ENCODE data around the gene GALNS. TPM values are rescaled to one million over a fixed set of nuclear protein-coding genes. Genes with fewer than 3 reads are reported as not detected.
"Not testable (repeated sequence)": the region's sequence is repeated elsewhere in the genome, so short reads cannot be mapped to it uniquely, and the experiment has no call there.

GALNS gene
- total RNA-seq, 1 experiment from 2014 or later, result 20.8 TPM

DNA sequence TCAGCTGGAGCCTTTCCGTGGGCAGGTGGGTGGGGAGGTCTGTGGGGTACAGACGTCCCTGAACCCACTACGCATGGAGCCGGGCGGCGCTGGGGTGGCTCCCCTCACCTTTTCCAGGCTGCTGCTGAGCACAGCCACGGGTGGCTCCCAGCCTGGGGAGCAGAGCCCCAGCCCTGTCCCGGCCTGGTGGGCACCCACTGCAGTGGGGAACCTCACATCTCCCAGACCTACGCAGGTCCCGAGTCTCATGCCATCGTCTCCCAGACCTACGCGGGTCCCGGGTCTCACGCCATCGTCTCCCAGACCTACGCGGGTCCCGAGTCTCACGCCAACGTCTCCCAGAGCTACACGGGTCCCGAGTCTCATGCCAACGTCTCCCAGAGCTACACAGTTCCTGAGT is 28.0 kb downstream of the GALNS start:
- in situ Hi-C loops (cut with HindIII; ENCODE audit: low pct_unique_long_range_greater_than_20kb, low sequenced_read_pairs), result no loop called here
- no peak for DNase-seq (ENCODE audit: low read depth)

DNA sequence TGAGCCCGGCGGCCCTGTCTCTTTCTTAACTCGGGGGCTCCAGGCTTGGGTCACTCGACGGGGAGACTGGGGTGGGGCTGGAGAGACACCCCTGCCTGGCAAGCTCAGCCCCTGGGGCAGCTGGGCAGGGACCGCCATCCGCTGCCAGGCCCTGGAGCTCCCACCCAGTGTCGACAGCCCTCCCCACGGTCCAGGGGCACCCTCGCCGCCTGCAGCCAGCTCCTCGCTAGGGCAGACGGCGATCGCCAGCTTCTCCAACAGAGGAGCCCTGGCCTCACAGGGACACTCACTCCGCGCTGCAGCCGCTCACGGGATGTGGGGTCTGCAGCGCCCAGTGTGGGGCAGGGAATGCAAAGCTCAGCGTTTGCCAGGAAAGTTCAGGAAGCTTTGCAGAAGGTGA is 29.0 kb downstream of the GALNS start:
- in situ Hi-C loops (cut with HindIII; ENCODE audit: low pct_unique_long_range_greater_than_20kb, low sequenced_read_pairs), result no loop called here
- DNase-seq (ENCODE audit: low read depth), result no peak

DNA sequence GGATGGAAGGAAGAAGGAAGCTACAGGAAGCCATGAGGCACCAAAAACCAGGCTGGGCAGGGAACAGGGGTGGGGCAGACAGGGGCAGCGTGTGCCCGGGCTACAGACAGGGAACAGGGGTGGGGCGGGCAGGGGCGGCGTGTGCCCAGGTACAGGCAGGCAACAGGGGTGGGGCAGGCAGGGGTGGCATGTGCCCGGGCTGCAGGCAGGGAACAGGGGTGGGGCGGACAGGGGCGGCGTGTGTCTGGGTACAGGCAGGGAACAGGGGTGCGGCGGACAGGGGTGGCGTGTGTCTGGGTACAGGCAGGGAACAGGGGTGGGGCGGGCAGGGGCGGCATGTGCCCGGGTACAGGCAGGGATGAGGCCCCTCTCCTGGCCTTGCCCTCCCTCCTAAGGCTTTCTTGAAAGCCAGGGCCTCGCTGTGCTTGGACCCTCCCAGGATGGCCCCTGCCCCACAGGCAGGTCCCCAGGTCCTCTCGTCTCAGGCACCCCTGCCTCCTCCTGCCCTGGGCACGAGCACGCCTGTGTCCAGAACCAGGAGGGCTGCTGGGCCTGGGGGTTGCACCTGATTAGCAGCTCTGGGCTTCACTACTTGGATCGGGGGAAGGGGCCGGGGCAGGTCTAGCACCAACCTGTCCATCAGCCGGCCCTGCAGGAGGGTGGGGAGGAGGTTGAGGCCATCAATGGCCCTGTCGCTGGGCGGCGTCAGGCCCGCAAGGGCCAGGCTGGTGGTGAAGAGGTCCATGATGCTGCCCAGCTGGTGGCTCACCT is 30.5 kb downstream of the GALNS start:
- in situ Hi-C loops (cut with HindIII; ENCODE audit: low pct_unique_long_range_greater_than_20kb, low sequenced_read_pairs), result no loop called here
- DNase-seq (ENCODE audit: low read depth), result no peak

DNA sequence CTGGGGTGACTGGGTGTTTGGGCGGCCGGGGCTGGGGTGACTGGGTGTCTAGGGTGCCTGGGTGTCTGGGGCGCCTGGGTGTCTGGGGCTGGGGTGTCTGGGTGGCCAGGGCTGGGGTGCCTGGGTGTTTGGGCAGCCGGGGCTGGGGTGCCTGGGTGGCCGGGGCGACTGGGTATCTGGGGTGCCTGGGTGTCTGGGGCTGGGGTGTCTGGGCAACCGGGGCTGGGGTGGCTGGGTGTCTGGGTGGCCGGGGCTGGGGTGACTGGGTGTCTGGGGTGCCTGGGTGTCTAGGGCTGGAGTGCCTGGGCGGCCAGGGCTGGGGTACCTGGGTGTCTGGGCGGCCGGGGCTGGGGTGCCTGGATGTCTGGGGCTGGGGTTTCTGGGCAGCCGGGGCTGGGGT is 31.6 kb downstream of the GALNS start:
- in situ Hi-C loops (cut with HindIII; ENCODE audit: low pct_unique_long_range_greater_than_20kb, low sequenced_read_pairs), result no loop called here
- no peak for DNase-seq (ENCODE audit: low read depth)

DNA sequence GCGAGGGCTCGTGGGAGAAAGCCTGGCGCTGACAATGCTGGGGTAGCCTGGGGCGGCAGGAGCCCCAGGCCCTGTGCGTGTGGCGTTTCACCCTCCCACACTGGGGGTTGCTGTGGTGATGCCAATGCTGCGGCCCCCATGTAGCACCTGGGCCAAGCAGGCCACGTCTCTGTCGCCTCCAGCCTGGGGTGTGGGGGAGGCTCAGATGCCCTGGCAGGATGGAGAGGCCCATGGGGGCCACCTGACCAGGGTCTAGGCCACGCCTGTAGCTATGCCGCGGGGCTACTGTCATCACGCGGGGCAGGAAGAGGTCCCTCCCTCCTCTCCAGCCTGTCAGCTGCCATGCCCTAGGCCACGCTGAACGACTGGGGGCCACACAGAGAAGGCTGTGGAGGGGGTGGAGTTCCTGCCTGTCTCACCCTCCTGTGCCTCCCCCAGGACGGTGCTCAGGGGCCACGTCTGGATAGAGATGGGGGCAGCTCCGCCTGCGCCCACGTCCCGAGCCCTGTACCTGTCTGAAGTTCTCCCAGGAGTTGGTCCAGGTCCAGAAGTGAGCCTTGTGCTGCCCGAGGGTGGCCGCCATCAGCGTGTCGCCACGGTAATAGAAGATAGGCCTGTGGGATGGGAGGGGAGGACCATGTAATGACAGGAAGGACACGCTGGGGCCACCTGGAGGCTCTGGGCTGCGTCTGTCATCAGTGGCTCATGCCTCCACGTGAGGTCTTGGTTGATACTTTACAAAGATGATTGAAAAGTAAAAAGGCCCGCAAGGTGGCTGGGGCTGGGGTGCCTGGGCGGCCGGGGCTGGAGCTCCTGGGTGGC is 32.3 kb downstream of the GALNS start:
- in situ Hi-C loops (cut with HindIII; ENCODE audit: low pct_unique_long_range_greater_than_20kb, low sequenced_read_pairs), result no loop called here
- no peak for DNase-seq (ENCODE audit: low read depth)

DNA sequence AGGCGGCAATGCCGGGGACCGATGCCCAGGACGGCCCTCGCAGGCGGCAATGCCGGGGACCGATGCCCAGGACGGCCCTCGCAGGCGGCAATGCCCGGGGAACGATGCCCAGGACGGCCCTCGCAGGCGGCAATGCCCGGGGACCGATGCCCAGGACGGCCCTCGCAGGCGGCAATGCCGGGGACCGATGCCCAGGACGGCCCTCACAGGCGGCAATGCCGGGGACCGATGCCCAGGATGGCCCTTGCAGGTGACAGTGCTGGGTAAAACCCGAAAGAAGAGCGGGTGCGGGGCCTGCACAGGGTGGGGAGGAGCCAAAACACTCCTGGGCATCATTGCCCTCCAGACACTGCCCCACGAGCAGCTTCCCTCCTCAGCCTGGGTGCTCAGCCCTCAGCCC is 33.1 kb downstream of the GALNS start:
- in situ Hi-C loops (cut with HindIII; ENCODE audit: low pct_unique_long_range_greater_than_20kb, low sequenced_read_pairs); DNase-seq (ENCODE audit: low read depth): not testable (repeated sequence)

DNA sequence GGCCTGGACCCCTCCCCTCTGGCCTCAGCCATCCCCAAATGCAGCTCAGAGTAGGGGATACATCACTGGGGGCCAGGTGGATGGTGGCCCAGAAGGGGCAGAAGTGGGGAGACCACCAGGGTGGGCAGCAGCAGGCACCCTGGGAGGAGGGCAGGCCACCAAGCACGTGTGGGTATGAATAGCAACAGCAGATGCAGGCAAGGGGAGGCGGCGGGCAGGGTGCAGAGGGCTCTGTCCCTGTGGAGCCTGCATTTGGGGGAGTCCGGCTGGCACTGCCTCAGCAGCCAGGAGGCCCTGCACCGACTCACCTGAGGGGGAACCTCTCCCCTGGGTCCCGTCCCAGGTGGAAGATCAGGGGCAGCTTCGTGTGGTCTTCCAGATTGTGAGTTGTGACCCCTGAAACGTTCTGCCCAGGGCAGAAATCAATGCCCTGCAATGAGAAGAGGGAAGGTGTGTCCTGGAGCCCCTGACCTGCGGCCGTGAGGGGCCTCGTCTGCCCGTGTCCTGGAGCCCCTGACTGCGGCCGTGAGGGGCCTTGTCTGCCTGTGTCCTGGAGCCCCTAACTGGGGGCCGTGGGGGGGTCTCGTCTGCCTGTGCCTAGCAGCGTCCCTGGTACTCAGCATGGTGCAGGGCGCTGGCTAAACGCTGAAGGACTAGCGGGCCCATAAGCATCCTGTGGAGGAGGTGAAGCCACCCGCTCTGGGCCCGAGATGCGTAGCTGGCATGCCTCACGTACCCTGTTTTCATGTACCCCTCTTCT is 34.3 kb downstream of the GALNS start:
- no peak for DNase-seq (ENCODE audit: low read depth)
- in situ Hi-C loops (cut with HindIII; ENCODE audit: low pct_unique_long_range_greater_than_20kb, low sequenced_read_pairs), result no loop called here

DNA sequence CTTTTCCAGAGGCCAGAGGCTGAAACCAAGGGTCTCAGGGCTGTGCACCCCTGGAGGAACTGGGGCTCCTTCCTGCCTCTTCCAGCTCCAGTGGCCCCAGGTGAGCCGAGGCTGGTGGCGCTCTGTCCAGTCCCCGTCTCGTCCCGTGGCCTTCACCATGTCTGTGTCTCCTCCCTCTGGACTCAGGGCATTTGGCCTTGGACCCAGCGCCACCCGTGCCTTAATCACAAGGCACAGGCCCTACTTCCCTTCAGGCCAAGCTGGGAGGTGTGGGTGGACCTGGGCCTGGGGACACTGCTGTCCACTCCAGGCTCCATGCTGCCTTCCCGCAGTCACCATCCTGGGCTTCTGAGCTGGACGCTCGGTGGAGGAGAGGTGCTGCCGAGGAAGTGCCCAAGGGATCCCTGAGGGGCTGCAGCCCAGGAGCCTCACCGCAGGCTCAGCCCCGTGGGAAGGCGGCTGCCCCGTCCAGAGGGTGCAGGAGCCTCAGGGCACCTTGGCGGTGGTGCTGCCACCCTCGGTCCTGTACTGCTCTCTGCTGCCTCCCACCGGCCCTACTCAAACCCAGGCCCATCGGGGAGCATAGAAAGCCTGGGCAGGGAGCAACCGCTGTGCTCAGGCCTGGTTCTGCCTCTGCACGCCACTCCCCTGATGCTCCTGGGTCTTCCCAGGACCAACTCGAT is 35.4 kb downstream of the GALNS start:
- DNase-seq (ENCODE audit: low read depth), result no peak
- in situ Hi-C loops (cut with HindIII; ENCODE audit: low pct_unique_long_range_greater_than_20kb, low sequenced_read_pairs), result no loop called here

DNA sequence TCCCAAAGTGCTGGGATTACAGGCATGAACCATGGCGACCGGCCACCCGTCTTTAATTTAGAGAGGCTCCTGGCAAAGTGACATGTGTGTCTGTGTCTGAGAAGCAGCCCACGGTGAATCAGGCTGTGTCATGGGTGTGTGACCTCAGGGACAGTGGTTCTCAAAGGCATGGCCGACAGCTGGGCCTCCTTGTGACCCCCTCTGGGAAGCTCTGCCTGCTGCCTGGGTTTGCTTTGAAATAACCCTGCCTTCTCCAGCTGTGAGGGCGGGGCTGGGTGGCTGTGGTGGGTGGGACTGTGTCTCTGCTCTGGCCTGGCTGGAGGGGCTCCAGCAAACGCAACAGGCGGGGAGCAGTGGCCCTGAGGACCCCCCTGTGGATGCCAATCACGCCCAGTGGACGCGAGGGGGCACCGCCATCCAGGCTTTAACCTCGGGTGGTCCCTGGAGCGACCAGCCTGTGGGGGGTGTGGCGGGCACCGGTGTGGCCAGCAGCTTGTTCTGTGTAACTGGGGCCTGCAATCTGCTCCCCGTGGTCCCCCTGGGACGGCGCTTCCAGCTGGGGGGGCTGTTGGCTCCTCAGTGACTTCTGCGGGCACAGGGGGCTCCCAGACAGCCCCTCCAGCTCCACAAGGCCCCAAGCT is 36.2 kb downstream of the GALNS start:
- in situ Hi-C loops (cut with HindIII; ENCODE audit: low pct_unique_long_range_greater_than_20kb, low sequenced_read_pairs), result no loop called here
- DNase-seq (ENCODE audit: low read depth), result no peak

DNA sequence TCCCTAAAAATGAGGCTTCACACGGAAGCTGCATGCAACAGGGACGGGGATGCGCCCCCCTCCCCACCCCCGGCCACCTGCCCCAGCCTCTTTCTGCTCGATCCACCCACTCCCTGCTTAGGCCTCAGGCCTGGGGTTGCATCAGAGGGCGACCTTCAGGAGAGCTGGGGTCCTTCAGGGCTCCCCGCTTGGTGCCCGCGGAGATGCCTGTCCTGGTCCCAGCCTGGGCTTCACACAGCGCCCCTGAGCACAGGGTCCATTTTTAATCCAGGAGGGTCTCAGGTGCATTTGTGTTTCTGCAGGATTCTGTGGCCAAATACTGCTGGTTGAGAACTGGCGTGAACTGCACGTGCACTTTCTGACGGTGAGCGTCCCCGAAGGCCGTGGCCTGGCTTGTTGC is 37.6 kb downstream of the GALNS start:
- in situ Hi-C loops (cut with HindIII; ENCODE audit: low pct_unique_long_range_greater_than_20kb, low sequenced_read_pairs), result no loop called here
- DNase-seq (ENCODE audit: low read depth), result no peak

DNA sequence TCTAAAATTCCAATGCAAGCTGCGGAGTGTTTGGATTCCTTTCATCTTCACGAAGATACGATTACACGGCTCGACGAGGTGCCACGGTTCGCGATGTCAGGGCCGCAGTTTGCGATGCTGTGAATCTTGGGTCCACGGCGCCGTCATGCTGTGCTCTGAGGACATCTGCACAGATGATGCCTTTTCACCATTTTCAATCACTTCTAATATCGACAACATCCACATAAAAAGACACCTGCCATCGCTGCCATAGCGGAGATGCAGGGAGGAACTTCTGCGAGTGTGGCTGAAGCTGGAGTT is 38.2 kb downstream of the GALNS start:
- in situ Hi-C loops (cut with HindIII; ENCODE audit: low pct_unique_long_range_greater_than_20kb, low sequenced_read_pairs), result no loop called here
- no peak for DNase-seq (ENCODE audit: low read depth)

DNA sequence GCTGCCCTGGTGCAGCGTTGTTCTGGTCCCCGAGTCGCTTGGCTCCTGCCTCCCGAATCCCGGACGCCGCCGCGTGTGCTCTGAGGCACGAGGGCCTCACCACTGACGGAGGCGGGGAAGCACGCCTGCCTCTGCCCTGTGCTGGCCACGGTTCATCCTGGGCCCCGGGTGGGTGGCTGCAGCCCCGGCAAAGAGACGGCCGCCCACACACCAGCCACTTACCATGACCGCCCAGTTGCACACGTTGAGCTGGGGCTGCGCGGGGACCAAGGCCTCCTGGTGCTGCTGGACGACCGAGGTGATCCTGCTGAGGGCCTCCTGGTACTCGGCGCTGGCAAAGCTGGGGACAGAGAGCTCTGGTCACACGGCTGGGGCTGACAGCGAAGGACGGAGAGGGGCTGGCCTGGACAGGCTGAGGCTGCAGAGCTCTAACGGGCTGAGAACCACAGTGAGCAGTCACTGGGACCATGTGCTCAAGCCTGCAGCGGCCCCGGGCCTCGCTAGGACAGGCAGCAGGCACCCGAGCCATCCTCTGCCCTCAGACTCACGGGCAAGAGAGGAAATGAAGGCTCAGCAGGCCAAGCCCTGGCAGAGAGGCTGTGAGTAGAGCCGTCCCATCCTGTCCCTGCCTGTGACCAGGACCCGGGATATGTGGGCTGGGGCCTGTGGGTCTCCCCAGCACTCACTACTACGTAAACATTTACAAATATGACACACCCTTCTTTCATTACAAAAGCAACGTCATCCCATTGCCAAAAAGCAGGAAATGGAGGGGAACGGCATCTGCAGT is 38.8 kb downstream of the GALNS start:
- in situ Hi-C loops (cut with HindIII; ENCODE audit: low pct_unique_long_range_greater_than_20kb, low sequenced_read_pairs), result no loop called here
- DNase-seq (ENCODE audit: low read depth), result no peak

DNA sequence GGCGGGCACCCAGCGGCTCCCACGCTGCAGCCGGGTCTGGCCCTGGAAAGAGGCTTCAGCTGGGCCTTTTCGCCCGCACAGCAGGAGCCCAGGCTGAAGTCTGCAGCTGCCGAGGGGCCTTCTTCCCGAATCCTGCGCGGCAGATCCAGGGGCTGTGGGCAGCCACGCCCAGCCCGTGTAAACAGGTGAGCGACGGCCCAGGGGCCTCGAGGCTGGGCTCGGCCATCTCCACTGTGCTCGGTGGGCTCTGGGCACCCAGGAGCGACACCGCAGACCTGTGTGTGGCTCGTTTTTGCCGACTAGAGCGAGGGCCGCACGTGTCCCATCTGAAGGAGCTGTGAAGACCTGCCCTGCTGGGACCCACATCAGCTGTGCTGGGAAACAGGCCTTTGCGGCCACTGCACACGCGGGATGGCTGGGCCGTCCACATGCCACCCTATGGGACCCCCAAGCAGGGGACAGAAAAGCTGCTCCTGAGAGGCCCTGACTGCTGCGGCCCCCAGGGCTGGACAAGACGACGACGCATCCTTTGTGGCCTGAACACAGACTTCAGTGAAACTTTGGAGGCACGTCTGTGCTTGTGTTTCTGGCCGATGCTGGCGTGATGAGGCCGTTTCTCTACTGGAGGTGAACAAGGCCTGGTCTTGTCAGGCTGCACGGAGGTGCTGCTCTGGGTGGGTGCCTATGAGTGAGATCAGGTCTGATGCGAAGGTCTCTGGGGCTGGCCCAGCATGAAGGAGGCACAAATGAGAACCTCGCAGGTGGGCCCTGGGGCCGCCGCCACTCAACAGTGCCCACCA is 39.8 kb downstream of the GALNS start:
- DNase-seq (ENCODE audit: low read depth), result no peak
- in situ Hi-C loops (cut with HindIII; ENCODE audit: low pct_unique_long_range_greater_than_20kb, low sequenced_read_pairs), result no loop called here

DNA sequence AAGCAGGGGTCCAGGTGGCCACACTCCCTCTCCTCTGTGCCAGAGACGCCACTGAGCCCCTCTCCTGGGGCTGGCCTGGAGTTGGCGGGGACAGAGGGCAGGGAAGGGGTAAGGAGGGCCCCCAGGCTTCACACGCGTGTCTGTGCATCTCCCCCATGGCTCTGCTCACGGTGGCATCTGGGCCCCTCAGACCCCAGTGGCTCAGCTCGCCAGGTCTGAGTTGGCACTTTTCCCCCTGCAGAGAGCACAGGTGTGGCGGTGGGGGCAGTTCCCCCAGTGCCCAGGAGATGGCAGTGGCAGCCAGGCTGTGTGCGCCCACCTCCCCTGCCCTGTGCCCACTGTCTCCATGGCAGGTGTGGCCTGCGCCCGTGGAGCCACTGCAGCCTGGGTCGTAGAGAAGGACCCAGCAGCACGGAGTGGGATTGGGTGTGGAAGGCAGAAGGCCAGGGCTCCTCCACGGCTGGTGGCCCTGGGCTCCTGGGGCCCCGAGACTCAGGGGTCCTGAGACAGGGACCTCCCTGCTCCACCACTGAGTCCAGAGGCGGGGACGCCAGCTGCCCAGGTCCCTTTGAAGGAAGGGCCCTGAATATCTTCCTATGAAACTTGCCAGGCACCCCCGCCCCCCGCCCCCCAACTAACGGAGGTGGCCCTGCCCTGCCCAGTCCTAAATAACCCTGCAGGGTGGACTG is 40.7 kb downstream of the GALNS start:
- no peak for DNase-seq (ENCODE audit: low read depth)
- in situ Hi-C loops (cut with HindIII; ENCODE audit: low pct_unique_long_range_greater_than_20kb, low sequenced_read_pairs), result no loop called here

DNA sequence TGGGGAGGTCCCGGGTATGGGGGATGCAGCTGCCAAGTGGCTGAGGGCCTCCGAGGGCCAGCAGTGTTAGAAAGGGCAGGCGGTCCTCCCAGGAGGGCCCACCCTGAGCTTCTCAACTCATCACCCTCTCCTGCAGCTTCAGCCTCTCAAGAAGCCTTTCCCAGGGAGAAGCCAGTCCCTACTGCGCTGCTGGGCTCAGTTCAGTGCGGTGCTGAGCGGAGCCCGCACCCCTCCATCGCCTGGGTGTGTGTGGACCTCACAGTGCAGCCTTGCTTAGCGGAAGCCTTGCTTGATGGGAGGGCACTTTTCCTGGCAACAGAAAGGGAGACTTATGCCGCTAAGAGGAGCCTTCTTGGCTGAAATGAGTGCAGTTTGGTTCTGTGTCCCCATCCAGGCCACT is 41.5 kb downstream of the GALNS start:
- no peak for DNase-seq (ENCODE audit: low read depth)
- in situ Hi-C loops (cut with HindIII; ENCODE audit: low pct_unique_long_range_greater_than_20kb, low sequenced_read_pairs), result no loop called here

DNA sequence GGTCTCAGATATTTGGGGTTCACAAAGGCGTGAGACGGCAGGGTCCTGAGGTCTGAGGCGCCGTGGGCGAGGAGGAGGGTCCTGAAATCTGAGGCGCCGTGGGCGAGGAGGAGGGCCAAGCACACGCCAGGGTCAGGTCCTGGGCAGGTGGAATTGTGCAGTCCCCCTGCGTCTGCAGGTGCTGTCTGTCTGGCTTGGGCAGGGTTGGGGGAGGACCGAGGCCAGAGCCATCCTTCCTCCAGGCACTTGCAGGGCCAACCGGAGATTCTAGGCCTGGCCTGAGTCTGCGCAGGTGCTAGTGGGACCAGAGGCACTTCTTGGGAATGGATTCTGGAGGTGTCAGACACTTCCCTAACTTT is 42.6 kb downstream of the GALNS start:
- in situ Hi-C loops (cut with HindIII; ENCODE audit: low pct_unique_long_range_greater_than_20kb, low sequenced_read_pairs), result no loop called here
- no peak for DNase-seq (ENCODE audit: low read depth)
